ENCODE data around the gene APOD.
A peak's percentile ranks its signal among the peaks of the same experiment; 100 is the strongest.

APOD gene

DNA sequence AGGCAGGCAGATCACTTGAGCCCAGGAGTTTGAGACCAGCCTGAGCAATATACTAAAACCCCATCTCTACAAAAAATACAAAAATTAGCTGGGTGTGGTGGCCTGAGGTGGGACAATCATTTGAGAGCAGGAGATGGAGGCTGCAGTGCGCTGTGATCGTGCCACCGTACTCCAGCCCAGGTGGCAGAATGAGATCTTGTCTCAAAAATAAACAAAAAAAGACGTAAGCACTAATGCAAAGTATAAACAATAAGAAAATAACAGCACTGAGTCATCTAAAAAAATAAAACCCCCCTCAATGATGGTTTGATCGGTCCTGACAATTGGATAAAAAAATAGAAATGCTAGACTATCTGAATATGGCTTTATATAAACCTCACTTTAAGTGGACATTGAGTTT, 44.3 kb downstream of the APOD start:
- Histone ChIP-seq H3F3A (ENCODE audit: insufficient read depth, low read length) (peaks cover 22% of the 10 kb centered on the region), H3K9ac (ENCODE audit: low read length) (no peak overlapping the region), H3K36me3 (replicated peaks; ENCODE audit: insufficient read depth, low read length) (no peaks in the 10 kb centered on the region), H3K27me3 (replicated peaks; ENCODE audit: insufficient read depth, low read length) (no peaks in the 10 kb centered on the region), H3K79me2 (ENCODE audit: low read length) (peaks cover 85% of the 10 kb centered on the region), H3K27ac (ENCODE audit: low read length) (no peak overlapping the region), H4K20me1 (ENCODE audit: insufficient read depth, low read length) (peaks cover 3% of the 10 kb centered on the region; the same call in 1 of the 2 replicates), H3K4me3 (ENCODE audit: low read length) (no peak overlapping the region), H3K4me2 (ENCODE audit: low read depth, low read length) (no peak overlapping the region), H2AFZ (ENCODE audit: low read length) (no peak overlapping the region), H3K9me3 (replicated peaks; ENCODE audit: insufficient read depth, low read length) (no peaks in the 10 kb centered on the region), H3K9me2 (replicated peaks; ENCODE audit: insufficient read depth, low read length) (no peaks in the 10 kb centered on the region), H3K4me1 (ENCODE audit: low read length) (peaks cover 58% of the 10 kb centered on the region)
- TF ChIP-seq, protein P1, sequence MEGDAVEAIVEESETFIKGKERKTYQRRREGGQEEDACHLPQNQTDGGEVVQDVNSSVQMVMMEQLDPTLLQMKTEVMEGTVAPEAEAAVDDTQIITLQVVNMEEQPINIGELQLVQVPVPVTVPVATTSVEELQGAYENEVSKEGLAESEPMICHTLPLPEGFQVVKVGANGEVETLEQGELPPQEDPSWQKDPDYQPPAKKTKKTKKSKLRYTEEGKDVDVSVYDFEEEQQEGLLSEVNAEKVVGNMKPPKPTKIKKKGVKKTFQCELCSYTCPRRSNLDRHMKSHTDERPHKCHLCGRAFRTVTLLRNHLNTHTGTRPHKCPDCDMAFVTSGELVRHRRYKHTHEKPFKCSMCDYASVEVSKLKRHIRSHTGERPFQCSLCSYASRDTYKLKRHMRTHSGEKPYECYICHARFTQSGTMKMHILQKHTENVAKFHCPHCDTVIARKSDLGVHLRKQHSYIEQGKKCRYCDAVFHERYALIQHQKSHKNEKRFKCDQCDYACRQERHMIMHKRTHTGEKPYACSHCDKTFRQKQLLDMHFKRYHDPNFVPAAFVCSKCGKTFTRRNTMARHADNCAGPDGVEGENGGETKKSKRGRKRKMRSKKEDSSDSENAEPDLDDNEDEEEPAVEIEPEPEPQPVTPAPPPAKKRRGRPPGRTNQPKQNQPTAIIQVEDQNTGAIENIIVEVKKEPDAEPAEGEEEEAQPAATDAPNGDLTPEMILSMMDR (IDR thresholded peaks at IDR 0.05; ENCODE audit: low read length) = no peak
- no peak for TF ChIP-seq EZH2phosphoT487 (IDR thresholded peaks at IDR 0.05; ENCODE audit: low read length)
- TF ChIP-seq EZH2 (optimal IDR thresholded peaks at IDR 0.05; ENCODE audit: low read depth, low read length) = no peak
- no peak for DNase-seq

DNA sequence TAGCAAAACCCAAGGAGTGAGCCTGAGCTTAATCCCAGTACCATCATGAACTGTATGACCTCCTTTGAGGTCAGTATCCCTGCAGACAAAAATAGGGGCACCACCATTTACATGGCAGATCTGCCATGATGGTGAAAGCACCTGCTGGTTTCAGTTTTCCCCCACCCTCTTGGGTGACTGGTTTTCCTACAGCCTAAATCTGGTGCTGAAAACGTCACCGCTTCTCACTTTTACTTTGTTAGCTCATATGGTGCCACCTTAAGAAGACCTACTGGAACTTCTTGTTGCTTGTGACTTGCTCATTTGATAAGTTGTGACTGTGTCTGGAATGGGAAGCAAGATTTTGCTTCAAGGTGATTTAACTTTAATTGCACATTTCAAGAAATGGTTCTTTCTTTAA, 45.7 kb downstream of the APOD start:
- Histone ChIP-seq H3K36me3 (replicated peaks; ENCODE audit: insufficient read depth, low read length) (no peaks in the 10 kb centered on the region), H3K9ac (ENCODE audit: low read length) (peak overlapping the region; percentile 18; the same call in 1 of the 2 replicates), H3K9me2 (replicated peaks; ENCODE audit: insufficient read depth, low read length) (no peaks in the 10 kb centered on the region), H3K4me2 (ENCODE audit: low read depth, low read length) (peak overlapping the region; percentile 78), H3K27ac (ENCODE audit: low read length) (peak overlapping the region; percentile 64), H3K4me3 (ENCODE audit: low read length) (peak overlapping the region; percentile 17; the same call in 1 of the 2 replicates), H3K4me1 (ENCODE audit: low read length) (peaks cover 63% of the 10 kb centered on the region), H3K9me3 (replicated peaks; ENCODE audit: insufficient read depth, low read length) (no peaks in the 10 kb centered on the region), H4K20me1 (ENCODE audit: insufficient read depth, low read length) (peaks cover 3% of the 10 kb centered on the region; the same call in 1 of the 2 replicates), H2AFZ (ENCODE audit: low read length) (no peak overlapping the region), H3K79me2 (ENCODE audit: low read length) (peaks cover 95% of the 10 kb centered on the region), H3K27me3 (replicated peaks; ENCODE audit: insufficient read depth, low read length) (no peaks in the 10 kb centered on the region), H3F3A (ENCODE audit: insufficient read depth, low read length) (peaks cover 33% of the 10 kb centered on the region)
- TF ChIP-seq EZH2 (optimal IDR thresholded peaks at IDR 0.05; ENCODE audit: low read depth, low read length) = no peak
- TF ChIP-seq EZH2phosphoT487 (IDR thresholded peaks at IDR 0.05; ENCODE audit: low read length) = no peak
- TF ChIP-seq, protein P1 (IDR thresholded peaks at IDR 0.05; ENCODE audit: low read length) = peak; percentile 11; the same call in 1 of the 2 replicates
- peak; percentile 99 for DNase-seq

DNA sequence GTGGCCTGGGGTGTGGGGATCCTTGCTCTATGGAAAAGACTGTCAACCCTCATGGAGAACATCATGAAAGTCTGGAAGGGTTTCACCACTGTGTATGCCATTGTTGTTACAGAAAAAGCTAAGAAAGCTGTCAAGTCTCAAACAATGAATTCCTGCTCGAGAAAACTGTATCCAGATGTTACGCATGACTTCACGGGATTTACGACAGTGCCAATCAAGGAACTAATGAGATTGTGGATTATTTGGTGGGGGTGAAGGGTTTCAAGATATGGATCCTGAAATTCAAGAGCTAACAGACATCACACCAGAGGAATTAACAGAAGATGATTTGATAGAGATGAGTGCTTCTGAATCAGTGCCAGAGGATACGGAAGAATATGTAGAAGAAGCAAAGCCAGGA, 48.4 kb downstream of the APOD start:
- Histone ChIP-seq H3K4me2 (ENCODE audit: low read depth, low read length) (no peak overlapping the region), H3F3A (ENCODE audit: insufficient read depth, low read length) (peaks cover 33% of the 10 kb centered on the region)
- DNase-seq = no peak

More for the DNA sequence above, 48.4 kb downstream of the APOD start:
- Histone ChIP-seq H3K27me3 (replicated peaks; ENCODE audit: insufficient read depth, low read length) (no peaks in the 10 kb centered on the region), H3K9me3 (replicated peaks; ENCODE audit: insufficient read depth, low read length) (no peaks in the 10 kb centered on the region), H3K4me1 (ENCODE audit: low read length) (peaks cover 67% of the 10 kb centered on the region), H3K9ac (ENCODE audit: low read length) (no peak overlapping the region), H3K27ac (ENCODE audit: low read length) (no peak overlapping the region), H2AFZ (ENCODE audit: low read length) (no peak overlapping the region), H4K20me1 (ENCODE audit: insufficient read depth, low read length) (peaks cover 3% of the 10 kb centered on the region; the same call in 1 of the 2 replicates), H3K9me2 (replicated peaks; ENCODE audit: insufficient read depth, low read length) (no peaks in the 10 kb centered on the region), H3K79me2 (ENCODE audit: low read length) (peaks cover 94% of the 10 kb centered on the region), H3K4me3 (ENCODE audit: low read length) (no peak overlapping the region), H3K36me3 (replicated peaks; ENCODE audit: insufficient read depth, low read length) (no peaks in the 10 kb centered on the region)
- no peak for TF ChIP-seq EZH2phosphoT487 (IDR thresholded peaks at IDR 0.05; ENCODE audit: low read length)
- TF ChIP-seq, protein P1 (IDR thresholded peaks at IDR 0.05; ENCODE audit: low read length) = no peak
- TF ChIP-seq EZH2 (optimal IDR thresholded peaks at IDR 0.05; ENCODE audit: low read depth, low read length) = no peak

Data from MM.1S (cell line).